T-helper 17 cell (primary cell): ENCODE data around the gene RASSF8. TPM values are rescaled to one million over a fixed set of nuclear protein-coding genes. Genes with fewer than 3 reads are reported as not detected.

Experiments used
- ATAC-seq: fragments of 150-1000 bp; cut with Tn5 transposase; 2 replicates; pipeline ENCODE4 v1.10.0; 2021; ENCODE audit warnings: mild to moderate bottlenecking, moderate library complexity
- DNase-seq, 3 donors: peaks; one replicate each; pipeline versions ENCODE4 v3.0.0 to v3.0.0-alpha.2; 2020 to 2021
- H3K9me3 ChIP-seq: one replicate; pipeline ENCODE4 v1.7.0; 2013; ENCODE audit warnings: low read length, mild to moderate bottlenecking; ENCODE audit not compliant: control insufficient read depth, poor library complexity, severe bottlenecking
- H3K27ac Mint-ChIP-seq: one replicate; pipeline ENCODE4 v1.8.0; 2022; ENCODE audit warnings: mild to moderate bottlenecking, moderate library complexity, mixed read lengths
- H3K27me3 Mint-ChIP-seq: one replicate; pipeline ENCODE4 v1.8.0; 2022; ENCODE audit warnings: mixed read lengths
- H3K36me3 Mint-ChIP-seq: one replicate; pipeline ENCODE4 v1.8.0; 2022; ENCODE audit warnings: low read depth, mixed read lengths
- H3K4me1 Mint-ChIP-seq: one replicate; pipeline ENCODE4 v1.8.0; 2022; ENCODE audit warnings: mild to moderate bottlenecking, mixed read lengths
- H3K4me3 Mint-ChIP-seq: one replicate; pipeline ENCODE4 v1.8.0; 2022; ENCODE audit warnings: mild to moderate bottlenecking, moderate library complexity, mixed read lengths
- total RNA-seq, 4 donors: library from RNA in 2 of 4; stranded (reverse) in 2 of 4; gene quantifications; one replicate each; pipeline ENCODE4 v1.2.3 and lab custom pipeline; 2022 to 2026

The RASSF8 gene
- total RNA-seq, 2 donors from 2014 or later = 0.05 TPM; not detected in 1

GRCh38 chr12:25972783-25973182 lies 14.3 kb downstream of the RASSF8 start:
- peaks cover 56% of the 10 kb centered on the region for H3K27me3 Mint-ChIP-seq
- no peak overlapping the region for H3K27ac Mint-ChIP-seq

GRCh38 chr12:25975179-25975578 lies 16.7 kb downstream of the RASSF8 start:
- ATAC-seq = no peak
- no peak overlapping the region for H3K4me3 Mint-ChIP-seq
- H3K36me3 Mint-ChIP-seq = no peaks in the 10 kb centered on the region
- no peaks in the 10 kb centered on the region for H3K9me3 ChIP-seq
- H3K27ac Mint-ChIP-seq = no peak overlapping the region
- no peak for DNase-seq
- H3K4me1 Mint-ChIP-seq = peaks cover 2% of the 10 kb centered on the region
- H3K27me3 Mint-ChIP-seq = peaks cover 52% of the 10 kb centered on the region

More at GRCh38 chr12:25972783-25973182, 14.3 kb downstream of the RASSF8 start:
- DNase-seq (no peak), ATAC-seq (no peak)
- Mint-ChIP-seq H3K36me3 (no peaks in the 10 kb centered on the region), H3K4me3 (no peak overlapping the region), H3K4me1 (peaks cover 2% of the 10 kb centered on the region)
- H3K9me3 ChIP-seq = no peaks in the 10 kb centered on the region

GRCh38 chr12:25975682-25976081 lies 17.2 kb downstream of the RASSF8 start:
- peaks cover 2% of the 10 kb centered on the region for H3K4me1 Mint-ChIP-seq
- no peak overlapping the region for H3K4me3 Mint-ChIP-seq
- H3K27me3 Mint-ChIP-seq = peaks cover 51% of the 10 kb centered on the region
- DNase-seq (no peak), ATAC-seq (no peak)
- H3K27ac Mint-ChIP-seq = no peak overlapping the region
- H3K36me3 Mint-ChIP-seq = no peaks in the 10 kb centered on the region
- H3K9me3 ChIP-seq = no peaks in the 10 kb centered on the region

- Mint-ChIP-seq H3K27ac (no peak overlapping the region), H3K27me3 (peaks cover 50% of the 10 kb centered on the region), H3K36me3 (no peaks in the 10 kb centered on the region), H3K4me1 (peaks cover 2% of the 10 kb centered on the region), H3K4me3 (no peak overlapping the region)
- no peak for ATAC-seq
- H3K9me3 ChIP-seq = no peaks in the 10 kb centered on the region
- no peak for DNase-seq
Observed at GRCh38 chr12:25976289-25976688, 17.8 kb downstream of the RASSF8 start.

GRCh38 chr12:25977047-25977446 lies 18.6 kb downstream of the RASSF8 start:
- DNase-seq (no peak), ATAC-seq (no peak)
- Mint-ChIP-seq H3K4me1 (peaks cover 2% of the 10 kb centered on the region), H3K36me3 (no peaks in the 10 kb centered on the region), H3K27ac (no peak overlapping the region), H3K4me3 (no peak overlapping the region), H3K27me3 (peaks cover 50% of the 10 kb centered on the region)
- no peaks in the 10 kb centered on the region for H3K9me3 ChIP-seq

GRCh38 chr12:25979059-25979458 lies 20.6 kb downstream of the RASSF8 start:
- peaks cover 40% of the 10 kb centered on the region for H3K27me3 Mint-ChIP-seq
- no peak overlapping the region for H3K27ac Mint-ChIP-seq
- H3K4me3 Mint-ChIP-seq = no peak overlapping the region
- DNase-seq = no peak
- H3K36me3 Mint-ChIP-seq = no peaks in the 10 kb centered on the region
- peaks cover 2% of the 10 kb centered on the region for H3K4me1 Mint-ChIP-seq
- no peak for ATAC-seq
- H3K9me3 ChIP-seq = no peaks in the 10 kb centered on the region

GRCh38 chr12:25979563-25979962 lies 21.1 kb downstream of the RASSF8 start:
- no peaks in the 10 kb centered on the region for H3K36me3 Mint-ChIP-seq
- peaks cover 37% of the 10 kb centered on the region for H3K27me3 Mint-ChIP-seq
- peaks cover 2% of the 10 kb centered on the region for H3K4me1 Mint-ChIP-seq
- no peak overlapping the region for H3K27ac Mint-ChIP-seq
- no peak for DNase-seq
- H3K9me3 ChIP-seq = no peaks in the 10 kb centered on the region
- no peak overlapping the region for H3K4me3 Mint-ChIP-seq
- ATAC-seq = no peak

- DNase-seq (no peak), ATAC-seq (no peak)
- no peaks in the 10 kb centered on the region for H3K36me3 Mint-ChIP-seq
Observed at GRCh38 chr12:25980035-25980434, 21.6 kb downstream of the RASSF8 start.

GRCh38 chr12:25981597-25981996 lies 23.1 kb downstream of the RASSF8 start:
- no peaks in the 10 kb centered on the region for H3K9me3 ChIP-seq
- ATAC-seq (no peak), DNase-seq (no peak)
- Mint-ChIP-seq H3K27ac (no peak overlapping the region), H3K27me3 (peaks cover 34% of the 10 kb centered on the region), H3K36me3 (no peaks in the 10 kb centered on the region), H3K4me1 (peaks cover 2% of the 10 kb centered on the region), H3K4me3 (no peak overlapping the region)

More at GRCh38 chr12:25980035-25980434, 21.6 kb downstream of the RASSF8 start:
- Mint-ChIP-seq H3K27me3 (peaks cover 37% of the 10 kb centered on the region), H3K4me1 (peaks cover 2% of the 10 kb centered on the region), H3K4me3 (no peak overlapping the region), H3K27ac (no peak overlapping the region)
- H3K9me3 ChIP-seq = no peaks in the 10 kb centered on the region

- Mint-ChIP-seq H3K4me3 (no peak overlapping the region), H3K27ac (no peak overlapping the region), H3K36me3 (no peaks in the 10 kb centered on the region), H3K27me3 (peaks cover 33% of the 10 kb centered on the region), H3K4me1 (no peaks in the 10 kb centered on the region)
- H3K9me3 ChIP-seq = no peaks in the 10 kb centered on the region
- ATAC-seq = no peak
- DNase-seq = no peak
Observed at GRCh38 chr12:25982416-25982815, 23.9 kb downstream of the RASSF8 start.

GRCh38 chr12:25983625-25984024 lies 25.1 kb downstream of the RASSF8 start:
- Mint-ChIP-seq H3K4me1 (no peaks in the 10 kb centered on the region), H3K36me3 (no peaks in the 10 kb centered on the region), H3K27me3 (peaks cover 26% of the 10 kb centered on the region), H3K4me3 (no peak overlapping the region), H3K27ac (no peak overlapping the region)
- no peaks in the 10 kb centered on the region for H3K9me3 ChIP-seq
- ATAC-seq (no peak), DNase-seq (no peak)

GRCh38 chr12:25984759-25985158 lies 26.3 kb downstream of the RASSF8 start:
- no peak for ATAC-seq
- H3K27me3 Mint-ChIP-seq = peaks cover 20% of the 10 kb centered on the region
- no peak overlapping the region for H3K27ac Mint-ChIP-seq
- no peaks in the 10 kb centered on the region for H3K4me1 Mint-ChIP-seq
- H3K36me3 Mint-ChIP-seq = no peaks in the 10 kb centered on the region
- H3K9me3 ChIP-seq = no peaks in the 10 kb centered on the region
- DNase-seq = no peak
- H3K4me3 Mint-ChIP-seq = no peak overlapping the region

- H3K36me3 Mint-ChIP-seq = no peaks in the 10 kb centered on the region
- no peaks in the 10 kb centered on the region for H3K9me3 ChIP-seq
- H3K4me3 Mint-ChIP-seq = no peak overlapping the region
- H3K27me3 Mint-ChIP-seq = peaks cover 16% of the 10 kb centered on the region
- H3K27ac Mint-ChIP-seq = no peak overlapping the region
- DNase-seq (no peak), ATAC-seq (no peak)
- no peaks in the 10 kb centered on the region for H3K4me1 Mint-ChIP-seq
Observed at GRCh38 chr12:25985316-25986175, 27.1 kb downstream of the RASSF8 start.

- peaks cover 12% of the 10 kb centered on the region for H3K27me3 Mint-ChIP-seq
- no peak overlapping the region for H3K4me3 Mint-ChIP-seq
- H3K36me3 Mint-ChIP-seq = no peaks in the 10 kb centered on the region
- no peaks in the 10 kb centered on the region for H3K9me3 ChIP-seq
- DNase-seq (no peak), ATAC-seq (no peak)
- H3K4me1 Mint-ChIP-seq = no peaks in the 10 kb centered on the region
- no peak overlapping the region for H3K27ac Mint-ChIP-seq
Observed at GRCh38 chr12:25986180-25986579, 27.7 kb downstream of the RASSF8 start.
